Tibial artery (tissue), 4 donors: Measurements from ENCODE around the gene SLCO3A1.

Experiments used
- DNase-seq, 2 donors: peaks; one replicate each; pipeline ENCODE4 v3.0.0-alpha.2; 2019
- H3K27ac ChIP-seq, 2 donors: fragments of 200-600 bp; sonication (generic) in 1 of 2; 1 replicate in 1 of 2; 2 replicates in 1 of 2; pipeline ENCODE4 v1.5.1; 2018 to 2019; ENCODE audit warnings: mild to moderate bottlenecking in 1 of 2
- H3K27me3 ChIP-seq, 2 donors: fragments of 200-600 bp; sonication (generic) in 1 of 2; one replicate each; pipeline versions ENCODE4 v1.5.1 to v1.6.0; 2016 to 2019
- H3K36me3 ChIP-seq, 3 donors: fragments of 200-600 bp; sonication (generic) in 2 of 3; one replicate each; pipeline ENCODE4 v1.5.1; 2016 to 2019; ENCODE audit warnings: mild to moderate bottlenecking in 2 of 3
- H3K4me1 ChIP-seq, 4 donors: fragments of 200-600 bp; sonication (generic) in 2 of 4; 1 replicate in 3 of 4; 2 replicates in 1 of 4; pipeline ENCODE4 v1.5.1; 2016 to 2019
- H3K4me3 ChIP-seq, 2 donors: fragments of 200-600 bp; sonication (generic) in 1 of 2; 1 replicate in 1 of 2; 2 replicates in 1 of 2; pipeline ENCODE4 v1.5.1; 2018 to 2019; ENCODE audit warnings: mild to moderate bottlenecking in 2 of 2
- H3K9me3 ChIP-seq, 3 donors: fragments of 200-600 bp; sonication (generic) in 1 of 3; one replicate each; pipeline ENCODE4 v1.5.1; 2016 to 2019
- intact Hi-C: fragments of 100-400 bp; cut with DNase I; formaldehyde crosslinking; loops from one replicate; pipeline ENCODE4 v1.15.0; 2023; ENCODE audit warnings: low total_unique reads
- TF ChIP-seq, protein P1 (sequence below), 2 experiments: fragments of 200-600 bp in 1 of 2; fragments of 450-650 bp in 1 of 2; IDR thresholded peaks; one replicate each; pipeline ENCODE4 v1.5.1; 2017 to 2019; ENCODE audit warnings: antibody characterized with exemption in 2 of 2, mild to moderate bottlenecking in 1 of 2, moderate library complexity in 1 of 2

Gene SLCO3A1

GRCh38 chr15:92019706-92020105, 166.2 kb downstream of the SLCO3A1 start:
- no peak for DNase-seq
- no peaks in the 10 kb centered on the region for H3K27me3 ChIP-seq
- intact Hi-C loops, result no loop called here
- no peak overlapping the region for H3K27ac ChIP-seq
- no peaks in the 10 kb centered on the region for H3K36me3 ChIP-seq
- H3K4me1 ChIP-seq, result peaks cover 0 to 56% (median 32%) of the 10 kb centered on the region in 4 donors
- TF ChIP-seq, protein P1, sequence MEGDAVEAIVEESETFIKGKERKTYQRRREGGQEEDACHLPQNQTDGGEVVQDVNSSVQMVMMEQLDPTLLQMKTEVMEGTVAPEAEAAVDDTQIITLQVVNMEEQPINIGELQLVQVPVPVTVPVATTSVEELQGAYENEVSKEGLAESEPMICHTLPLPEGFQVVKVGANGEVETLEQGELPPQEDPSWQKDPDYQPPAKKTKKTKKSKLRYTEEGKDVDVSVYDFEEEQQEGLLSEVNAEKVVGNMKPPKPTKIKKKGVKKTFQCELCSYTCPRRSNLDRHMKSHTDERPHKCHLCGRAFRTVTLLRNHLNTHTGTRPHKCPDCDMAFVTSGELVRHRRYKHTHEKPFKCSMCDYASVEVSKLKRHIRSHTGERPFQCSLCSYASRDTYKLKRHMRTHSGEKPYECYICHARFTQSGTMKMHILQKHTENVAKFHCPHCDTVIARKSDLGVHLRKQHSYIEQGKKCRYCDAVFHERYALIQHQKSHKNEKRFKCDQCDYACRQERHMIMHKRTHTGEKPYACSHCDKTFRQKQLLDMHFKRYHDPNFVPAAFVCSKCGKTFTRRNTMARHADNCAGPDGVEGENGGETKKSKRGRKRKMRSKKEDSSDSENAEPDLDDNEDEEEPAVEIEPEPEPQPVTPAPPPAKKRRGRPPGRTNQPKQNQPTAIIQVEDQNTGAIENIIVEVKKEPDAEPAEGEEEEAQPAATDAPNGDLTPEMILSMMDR (IDR thresholded peaks at IDR 0.05), result no peak
- H3K9me3 ChIP-seq, result no peaks in the 10 kb centered on the region
- H3K4me3 ChIP-seq, result no peak overlapping the region

- Histone ChIP-seq H3K9me3 (no peaks in the 10 kb centered on the region), H3K36me3 (no peaks in the 10 kb centered on the region), H3K27me3 (no peaks in the 10 kb centered on the region), H3K4me1 (peaks cover 0 to 56% (median 28%) of the 10 kb centered on the region in 4 donors), H3K27ac (no peak overlapping the region), H3K4me3 (no peak overlapping the region)
- no peak for DNase-seq
- intact Hi-C loops, result no loop called here
- TF ChIP-seq, protein P1 (IDR thresholded peaks at IDR 0.05), result no peak
Measured at GRCh38 chr15:92020207-92020606, 166.7 kb downstream of the SLCO3A1 start.

- H3K9me3 ChIP-seq, result no peaks in the 10 kb centered on the region
- H3K27ac ChIP-seq, result no peak overlapping the region
- H3K36me3 ChIP-seq, result no peaks in the 10 kb centered on the region
- TF ChIP-seq, protein P1 (IDR thresholded peaks at IDR 0.05), result no peak
- H3K27me3 ChIP-seq, result no peaks in the 10 kb centered on the region
- no peak overlapping the region for H3K4me3 ChIP-seq
- no peak for DNase-seq
- intact Hi-C loops, result no loop called here
- peaks cover 0 to 57% (median 28%) of the 10 kb centered on the region in 4 donors for H3K4me1 ChIP-seq
Measured at GRCh38 chr15:92020804-92021203, 167.3 kb downstream of the SLCO3A1 start.

DNA sequence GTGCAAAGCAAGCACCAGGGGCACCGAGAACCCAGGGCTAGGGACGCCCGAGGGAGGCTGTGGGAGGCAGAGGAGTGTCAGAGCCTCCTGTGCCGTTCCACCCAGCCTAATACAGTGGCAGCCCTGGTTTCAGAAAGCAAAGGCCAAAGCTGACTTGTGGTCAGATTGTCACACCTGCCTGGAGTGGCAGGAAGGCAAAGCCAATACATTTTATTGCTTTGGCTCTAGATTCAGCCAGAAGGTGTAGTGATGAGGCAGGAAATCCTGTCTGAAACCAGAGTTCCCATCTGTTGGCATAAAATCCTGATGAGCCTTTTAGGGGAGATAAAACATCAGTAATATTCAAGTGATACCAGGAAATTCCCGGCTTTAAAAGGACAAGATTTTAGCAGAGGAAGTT, 168.3 kb downstream of the SLCO3A1 start:
- Histone ChIP-seq H3K27ac (no peak overlapping the region), H3K36me3 (no peaks in the 10 kb centered on the region), H3K4me3 (no peak overlapping the region), H3K27me3 (no peaks in the 10 kb centered on the region), H3K9me3 (no peaks in the 10 kb centered on the region), H3K4me1 (peaks cover 0 to 62% (median 28%) of the 10 kb centered on the region in 4 donors)
- TF ChIP-seq, protein P1 (IDR thresholded peaks at IDR 0.05), result no peak
- intact Hi-C loops, result no loop called here
- no peak for DNase-seq

GRCh38 chr15:92023965-92024364, 170.5 kb downstream of the SLCO3A1 start:
- intact Hi-C loops, result no loop called here
- Histone ChIP-seq H3K4me1 (peaks cover 0 to 80% (median 38%) of the 10 kb centered on the region in 4 donors), H3K4me3 (no peak overlapping the region), H3K36me3 (no peaks in the 10 kb centered on the region), H3K27ac (no peak overlapping the region), H3K27me3 (no peaks in the 10 kb centered on the region), H3K9me3 (no peaks in the 10 kb centered on the region)
- TF ChIP-seq, protein P1 (IDR thresholded peaks at IDR 0.05), result no peak
- DNase-seq, result no peak

DNA sequence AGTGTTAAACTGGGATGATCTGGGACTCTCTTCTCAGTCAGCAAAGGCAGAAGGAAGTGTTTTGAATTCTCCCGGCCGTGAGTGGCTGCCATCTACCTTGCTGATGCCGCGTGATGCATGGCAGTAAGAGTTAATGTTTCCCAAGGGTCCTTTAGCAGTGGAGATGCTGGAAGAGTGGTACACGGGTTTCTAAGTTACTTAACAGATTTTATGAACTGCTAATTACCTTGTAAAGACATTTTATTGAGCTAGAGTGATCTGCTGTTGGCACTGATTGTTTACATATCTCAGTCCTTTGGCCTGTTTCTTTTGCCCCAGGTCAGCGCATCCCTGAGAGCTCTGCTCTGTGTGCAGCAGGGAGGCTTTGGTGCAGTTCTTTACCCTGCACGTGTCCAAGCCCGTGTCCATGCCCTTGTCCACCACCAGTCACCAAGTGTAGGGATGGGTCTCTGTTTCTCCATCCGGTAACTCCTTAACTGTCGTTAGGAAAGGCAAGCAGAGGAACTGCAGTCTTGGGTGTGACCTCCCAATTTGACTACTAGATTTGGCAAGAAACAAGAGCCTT, 172.3 kb downstream of the SLCO3A1 start:
- Histone ChIP-seq H3K9me3 (no peaks in the 10 kb centered on the region), H3K4me3 (no peak overlapping the region), H3K27me3 (no peaks in the 10 kb centered on the region), H3K36me3 (no peaks in the 10 kb centered on the region), H3K4me1 (peaks cover 0 to 86% (median 45%) of the 10 kb centered on the region in 4 donors), H3K27ac (no peak overlapping the region)
- no peak for DNase-seq
- TF ChIP-seq, protein P1 (IDR thresholded peaks at IDR 0.05), result no peak
- intact Hi-C loops, result no loop called here
